GM12873 (cell line): ENCODE measurements around the gene CCL20.
A peak's percentile ranks its signal among the peaks of the same experiment; 100 is the strongest.

Experiments used
- TF ChIP-seq, protein P1 (sequence below): IDR thresholded peaks from 2 replicates; pipeline ENCODE4 v1.5.1; 2012; ENCODE audit warnings: low read depth, mild to moderate bottlenecking, moderate library complexity, low read length, control low read depth; ENCODE audit not compliant: insufficient read depth; ENCODE audit errors: missing control alignments

Gene CCL20

DNA sequence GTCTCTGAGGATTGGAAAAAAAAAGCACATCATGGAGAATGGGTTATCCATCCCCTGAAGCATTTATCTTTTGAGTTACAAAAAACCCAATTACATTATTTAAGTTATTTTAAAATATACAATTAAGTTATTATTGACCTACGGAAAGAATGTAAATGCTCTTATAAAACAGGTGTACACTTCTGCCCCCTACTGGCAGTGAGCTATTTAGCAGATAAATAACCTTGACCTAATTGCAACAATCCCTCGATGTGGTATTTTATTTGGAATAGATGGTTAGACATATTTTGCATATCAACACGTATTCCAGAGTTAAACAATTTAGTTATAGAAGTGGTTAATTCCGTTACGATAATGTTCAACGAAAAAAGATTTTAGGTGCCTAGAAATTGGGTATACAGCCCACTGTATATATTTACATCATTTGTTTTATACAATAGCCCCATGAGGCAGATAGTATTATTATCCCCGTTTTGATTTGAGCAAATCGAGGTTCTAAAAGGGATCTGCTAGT, 48.6 kb downstream of the CCL20 start:
- TF ChIP-seq, protein P1, sequence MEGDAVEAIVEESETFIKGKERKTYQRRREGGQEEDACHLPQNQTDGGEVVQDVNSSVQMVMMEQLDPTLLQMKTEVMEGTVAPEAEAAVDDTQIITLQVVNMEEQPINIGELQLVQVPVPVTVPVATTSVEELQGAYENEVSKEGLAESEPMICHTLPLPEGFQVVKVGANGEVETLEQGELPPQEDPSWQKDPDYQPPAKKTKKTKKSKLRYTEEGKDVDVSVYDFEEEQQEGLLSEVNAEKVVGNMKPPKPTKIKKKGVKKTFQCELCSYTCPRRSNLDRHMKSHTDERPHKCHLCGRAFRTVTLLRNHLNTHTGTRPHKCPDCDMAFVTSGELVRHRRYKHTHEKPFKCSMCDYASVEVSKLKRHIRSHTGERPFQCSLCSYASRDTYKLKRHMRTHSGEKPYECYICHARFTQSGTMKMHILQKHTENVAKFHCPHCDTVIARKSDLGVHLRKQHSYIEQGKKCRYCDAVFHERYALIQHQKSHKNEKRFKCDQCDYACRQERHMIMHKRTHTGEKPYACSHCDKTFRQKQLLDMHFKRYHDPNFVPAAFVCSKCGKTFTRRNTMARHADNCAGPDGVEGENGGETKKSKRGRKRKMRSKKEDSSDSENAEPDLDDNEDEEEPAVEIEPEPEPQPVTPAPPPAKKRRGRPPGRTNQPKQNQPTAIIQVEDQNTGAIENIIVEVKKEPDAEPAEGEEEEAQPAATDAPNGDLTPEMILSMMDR: peak; percentile 60

DNA sequence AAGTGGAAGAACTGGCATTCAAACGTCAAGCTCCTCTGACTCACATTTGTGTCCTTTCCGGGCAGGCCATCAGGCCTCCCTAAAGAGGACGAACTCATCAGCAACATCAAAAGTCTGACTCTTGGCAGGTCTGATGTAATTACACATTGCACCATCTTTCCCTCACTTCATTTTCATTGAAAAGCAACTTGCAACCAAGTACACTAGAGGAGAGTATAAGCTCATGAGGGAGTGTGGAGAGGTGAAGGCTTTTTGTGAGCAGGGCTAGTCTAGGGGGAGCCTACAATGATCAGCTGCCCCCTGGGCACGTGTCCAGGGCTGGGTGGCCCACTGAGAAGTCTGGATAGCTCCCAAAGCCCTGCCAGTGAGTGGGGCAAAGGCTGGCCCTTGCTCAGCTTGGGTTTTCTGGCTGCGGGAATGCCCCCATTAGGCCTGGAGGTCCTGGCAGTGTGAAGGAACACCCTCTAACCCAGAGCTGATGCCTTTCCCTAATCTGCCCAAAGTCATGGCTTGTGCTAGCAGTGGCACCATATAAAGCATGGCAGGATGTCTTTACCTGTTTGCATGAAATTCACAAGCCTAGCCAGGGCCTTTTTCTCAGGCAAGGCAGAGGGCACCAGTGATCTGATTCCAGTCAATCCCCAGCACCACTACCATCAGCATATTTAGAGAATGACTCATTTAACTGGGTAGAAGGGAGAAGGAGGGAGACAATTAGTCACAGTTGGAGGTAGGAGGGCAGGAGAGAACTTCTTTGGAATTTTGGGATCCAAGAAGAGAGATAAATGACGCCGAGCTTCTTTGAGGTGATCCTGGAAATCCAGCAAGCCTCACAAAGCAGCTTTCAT, 49.3 kb downstream of the CCL20 start:
- TF ChIP-seq, protein P1: no peak

DNA sequence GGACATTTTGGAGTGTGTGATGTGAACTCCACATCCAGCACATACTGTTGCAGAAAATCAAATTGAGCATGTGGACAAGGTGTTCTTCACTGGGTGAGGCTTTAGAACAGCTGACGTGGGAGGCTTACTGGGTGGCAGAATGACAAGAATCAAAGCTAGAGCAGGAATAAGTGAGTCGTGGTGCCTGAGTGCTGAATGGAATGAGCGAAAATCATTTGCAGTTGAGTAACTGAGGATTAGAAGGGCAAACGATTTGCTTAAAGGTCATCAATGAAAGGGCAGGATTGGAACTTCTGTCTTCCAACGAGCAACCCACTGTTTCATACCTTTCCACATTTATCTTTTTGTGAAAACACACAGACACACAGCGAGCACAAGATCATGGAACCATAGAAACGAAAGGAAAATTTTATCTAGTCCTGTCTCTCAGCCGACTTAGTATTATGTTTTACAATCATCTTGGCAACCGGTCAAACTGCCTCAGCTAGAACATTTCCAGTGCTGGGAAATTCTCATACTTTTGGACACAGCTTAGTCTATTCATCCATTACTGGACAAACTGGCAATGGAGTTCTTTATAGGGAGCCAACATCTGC, 50.6 kb downstream of the CCL20 start:
- TF ChIP-seq, protein P1: no peak

DNA sequence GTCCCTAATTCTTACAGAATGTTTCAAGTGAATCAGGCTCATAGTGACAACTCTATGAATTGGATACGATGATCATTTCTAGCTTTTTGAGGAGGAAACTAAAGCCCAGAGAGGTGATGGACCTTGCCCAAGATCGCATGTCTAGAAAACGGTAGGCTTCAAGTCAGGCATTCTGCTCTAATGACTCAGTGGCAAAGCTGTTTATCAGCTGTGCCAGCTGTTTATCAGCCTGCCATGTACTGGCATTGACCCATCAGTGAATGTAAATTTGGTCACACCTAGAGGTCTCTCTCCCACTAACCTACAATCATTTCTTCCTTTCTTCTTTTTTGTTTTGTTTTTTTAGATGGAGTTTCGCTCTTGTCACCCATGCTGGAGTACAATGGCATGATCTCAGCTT, 51.6 kb downstream of the CCL20 start:
- TF ChIP-seq, protein P1: no peak
